AG09319 (cell line): ENCODE data around the gene LDHD.

Experiments used
- DNase-seq: peaks from one replicate; pipeline ENCODE4 v3.0.0-alpha.2; 2010; ENCODE audit warnings: low read depth; ENCODE audit errors: extremely low read depth
- TF ChIP-seq, protein P1 (sequence below): IDR thresholded peaks from 2 replicates; pipeline ENCODE4 v1.5.1; 2011; ENCODE audit warnings: low read depth, mild to moderate bottlenecking, inconsistent platforms, low read length, moderate library complexity

LDHD gene

DNA sequence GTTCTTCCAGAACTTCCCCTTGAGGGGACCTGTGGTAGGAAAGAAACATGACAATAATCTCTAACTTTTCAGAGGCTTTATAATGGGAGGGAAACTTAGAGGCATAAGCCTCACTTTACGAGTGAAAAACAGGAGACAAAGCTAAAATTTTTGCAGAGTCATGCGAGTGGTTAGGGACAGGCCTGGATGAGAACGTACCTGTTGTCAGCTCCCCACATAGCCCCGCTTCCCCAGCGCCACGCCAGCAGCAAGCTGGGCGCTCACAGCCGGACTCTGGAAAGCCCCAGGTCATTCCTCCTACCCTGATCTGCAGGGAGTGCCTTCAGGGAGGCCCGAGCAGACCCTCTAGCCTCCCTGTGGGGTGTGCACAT, 53.6 kb downstream of the LDHD start:
- no peak for DNase-seq
- TF ChIP-seq, protein P1, sequence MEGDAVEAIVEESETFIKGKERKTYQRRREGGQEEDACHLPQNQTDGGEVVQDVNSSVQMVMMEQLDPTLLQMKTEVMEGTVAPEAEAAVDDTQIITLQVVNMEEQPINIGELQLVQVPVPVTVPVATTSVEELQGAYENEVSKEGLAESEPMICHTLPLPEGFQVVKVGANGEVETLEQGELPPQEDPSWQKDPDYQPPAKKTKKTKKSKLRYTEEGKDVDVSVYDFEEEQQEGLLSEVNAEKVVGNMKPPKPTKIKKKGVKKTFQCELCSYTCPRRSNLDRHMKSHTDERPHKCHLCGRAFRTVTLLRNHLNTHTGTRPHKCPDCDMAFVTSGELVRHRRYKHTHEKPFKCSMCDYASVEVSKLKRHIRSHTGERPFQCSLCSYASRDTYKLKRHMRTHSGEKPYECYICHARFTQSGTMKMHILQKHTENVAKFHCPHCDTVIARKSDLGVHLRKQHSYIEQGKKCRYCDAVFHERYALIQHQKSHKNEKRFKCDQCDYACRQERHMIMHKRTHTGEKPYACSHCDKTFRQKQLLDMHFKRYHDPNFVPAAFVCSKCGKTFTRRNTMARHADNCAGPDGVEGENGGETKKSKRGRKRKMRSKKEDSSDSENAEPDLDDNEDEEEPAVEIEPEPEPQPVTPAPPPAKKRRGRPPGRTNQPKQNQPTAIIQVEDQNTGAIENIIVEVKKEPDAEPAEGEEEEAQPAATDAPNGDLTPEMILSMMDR: no peak

DNA sequence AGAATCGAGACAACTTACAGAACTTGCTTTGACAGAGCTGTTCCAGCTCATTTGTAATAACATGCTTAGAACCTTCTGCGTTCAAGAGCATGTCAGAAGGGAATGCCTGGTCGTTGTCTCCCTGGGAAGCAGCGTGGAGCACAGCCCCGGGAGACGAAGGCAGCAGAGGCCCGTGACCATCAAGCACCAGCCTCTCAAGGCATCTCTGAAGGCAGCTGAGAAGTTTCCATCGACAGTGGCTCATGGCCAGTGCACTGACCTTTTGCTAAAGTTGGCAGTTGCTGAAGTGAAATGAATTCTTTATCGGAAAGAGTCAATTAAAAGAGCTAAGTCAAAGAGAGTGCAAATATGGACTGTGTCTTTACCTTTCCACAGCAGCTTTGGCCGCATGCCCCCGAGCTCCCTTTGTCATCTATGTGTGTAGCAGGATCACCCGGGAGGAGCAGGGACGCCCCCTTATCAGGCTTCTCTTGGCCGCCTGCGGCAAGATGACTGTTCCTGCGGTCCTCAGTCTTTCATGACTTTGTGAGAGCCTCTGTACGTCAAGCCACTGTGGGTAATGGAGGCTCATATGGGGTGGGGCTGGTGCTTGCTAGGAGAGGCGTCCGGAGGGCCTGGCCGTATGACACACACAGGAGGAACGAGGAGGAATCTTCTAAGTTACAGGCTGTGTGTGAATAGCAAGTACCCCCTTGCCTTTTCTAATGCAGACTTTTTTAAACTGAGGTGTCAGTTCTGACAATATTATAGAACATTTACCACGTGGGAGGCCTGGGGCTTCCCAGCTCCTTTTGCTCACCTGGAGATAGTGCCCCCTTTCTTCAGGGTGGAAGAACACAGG, 54.2 kb downstream of the LDHD start:
- DNase-seq: no peak
- TF ChIP-seq, protein P1: no peak
